Measurements from ENCODE around the gene CTH. TPM values are rescaled to one million over a fixed set of nuclear protein-coding genes. Genes with fewer than 3 reads are reported as not detected.
"Not testable (repeated sequence)": the region's sequence is repeated elsewhere in the genome, so short reads cannot be mapped to it uniquely, and the experiment has no call there.

Gene CTH
- total RNA-seq, 1 donor from 2014 or later: 0.79 TPM

- no peak for DNase-seq (ENCODE audit: low read depth in 2 of 2)
Measured at GRCh38 chr1:70405780-70406416, 5.2 kb upstream of the CTH start.

- no peak for DNase-seq (ENCODE audit: low read depth in 2 of 2)
Measured at GRCh38 chr1:70409136-70409535, 1.9 kb upstream of the CTH start.

GRCh38 chr1:70411360-70411844 lies 334 bp downstream of the CTH start:
- DNase-seq (ENCODE audit: low read depth in 2 of 2): no peak

GRCh38 chr1:70415882-70416281 lies 4.8 kb downstream of the CTH start:
- DNase-seq (ENCODE audit: low read depth in 2 of 2): no peak

- not testable (repeated sequence) for DNase-seq (ENCODE audit: low read depth in 2 of 2)
Measured at GRCh38 chr1:70418973-70419734, 8.1 kb downstream of the CTH start.

GRCh38 chr1:70420320-70420719 lies 9.3 kb downstream of the CTH start:
- no peak for DNase-seq (ENCODE audit: low read depth in 2 of 2)

GRCh38 chr1:70426154-70427131 lies 15.4 kb downstream of the CTH start:
- peak in 1 of 2 donors; percentile 8 for DNase-seq (ENCODE audit: low read depth in 2 of 2)

- DNase-seq (ENCODE audit: low read depth in 2 of 2): no peak
Measured at GRCh38 chr1:70427976-70428375, 16.9 kb downstream of the CTH start.

- no peak for DNase-seq (ENCODE audit: low read depth in 2 of 2)
Measured at GRCh38 chr1:70429219-70429618, 18.2 kb downstream of the CTH start.

- DNase-seq (ENCODE audit: low read depth in 2 of 2): no peak
Measured at GRCh38 chr1:70429757-70430156, 18.7 kb downstream of the CTH start.

GRCh38 chr1:70431317-70431716 lies 20.2 kb downstream of the CTH start:
- no peak for DNase-seq (ENCODE audit: low read depth in 2 of 2)

- DNase-seq (ENCODE audit: low read depth in 2 of 2): no peak
Measured at GRCh38 chr1:70431874-70432273, 20.8 kb downstream of the CTH start.

GRCh38 chr1:70434253-70434859 lies 23.3 kb downstream of the CTH start:
- no peak for DNase-seq (ENCODE audit: low read depth in 2 of 2)

GRCh38 chr1:70436622-70437251 lies 25.7 kb downstream of the CTH start:
- peak; percentile 39 to 57 for DNase-seq (ENCODE audit: low read depth in 2 of 2)

- DNase-seq (ENCODE audit: low read depth in 2 of 2): peak in 1 of 2 donors; percentile 6
Measured at GRCh38 chr1:70438529-70438928, 27.5 kb downstream of the CTH start.

GRCh38 chr1:70440642-70441391 lies 29.7 kb downstream of the CTH start:
- no peak for DNase-seq (ENCODE audit: low read depth in 2 of 2)

- peak; percentile 25 to 76 for DNase-seq (ENCODE audit: low read depth in 2 of 2)
Measured at GRCh38 chr1:70441392-70442035, 30.4 kb downstream of the CTH start.

- no peak for DNase-seq (ENCODE audit: low read depth in 2 of 2)
Measured at GRCh38 chr1:70442490-70442889, 31.4 kb downstream of the CTH start.

- no peak for DNase-seq (ENCODE audit: low read depth in 2 of 2)
Measured at GRCh38 chr1:70443739-70444138, 32.7 kb downstream of the CTH start.

- DNase-seq (ENCODE audit: low read depth in 2 of 2): no peak
Measured at GRCh38 chr1:70449049-70449448, 38.0 kb downstream of the CTH start.

Measured in lung microvascular endothelial cell (primary cell).